ENCODE results near the gene DEPDC5.

The DEPDC5 gene

GRCh38 chr22:31852691-31853421 is 99.0 kb downstream of the DEPDC5 start:
- no peak for DNase-seq (ENCODE audit: low read depth)

- DNase-seq (ENCODE audit: low read depth), result no peak
These were observed 100.1 kb downstream of the DEPDC5 start for GRCh38 chr22:31853736-31854495.

- no peak for DNase-seq (ENCODE audit: low read depth)
These were observed 103.4 kb downstream of the DEPDC5 start for GRCh38 chr22:31857247-31857646.

GRCh38 chr22:31861226-31861840 is 107.5 kb downstream of the DEPDC5 start:
- DNase-seq (ENCODE audit: low read depth), result no peak

GRCh38 chr22:31866918-31867317 is 113.1 kb downstream of the DEPDC5 start:
- DNase-seq (ENCODE audit: low read depth), result no peak

- no peak for DNase-seq (ENCODE audit: low read depth)
These were observed 113.8 kb downstream of the DEPDC5 start for GRCh38 chr22:31867386-31868153.

- no peak for DNase-seq (ENCODE audit: low read depth)
These were observed 115.9 kb downstream of the DEPDC5 start for GRCh38 chr22:31869739-31870138.

GRCh38 chr22:31870890-31871289 is 117.1 kb downstream of the DEPDC5 start:
- no peak for DNase-seq (ENCODE audit: low read depth)

GRCh38 chr22:31871480-31871879 is 117.7 kb downstream of the DEPDC5 start:
- no peak for DNase-seq (ENCODE audit: low read depth)

GRCh38 chr22:31872209-31872608 is 118.4 kb downstream of the DEPDC5 start:
- DNase-seq (ENCODE audit: low read depth), result no peak

- no peak for DNase-seq (ENCODE audit: low read depth)
These were observed 121.0 kb downstream of the DEPDC5 start for GRCh38 chr22:31874821-31875220.

GRCh38 chr22:31876156-31876920 is 122.5 kb downstream of the DEPDC5 start:
- DNase-seq (ENCODE audit: low read depth), result no peak

GRCh38 chr22:31879585-31879984 is 125.8 kb downstream of the DEPDC5 start:
- DNase-seq (ENCODE audit: low read depth), result no peak

- no peak for DNase-seq (ENCODE audit: low read depth)
These were observed 127.4 kb downstream of the DEPDC5 start for GRCh38 chr22:31881200-31881599.

GRCh38 chr22:31881865-31882264 is 128.0 kb downstream of the DEPDC5 start:
- no peak for DNase-seq (ENCODE audit: low read depth)

- DNase-seq (ENCODE audit: low read depth), result no peak
These were observed 129.2 kb downstream of the DEPDC5 start for GRCh38 chr22:31882971-31883370.

GRCh38 chr22:31883989-31884388 is 130.2 kb downstream of the DEPDC5 start:
- DNase-seq (ENCODE audit: low read depth), result no peak

GRCh38 chr22:31891366-31892079 is 137.7 kb downstream of the DEPDC5 start:
- DNase-seq (ENCODE audit: low read depth), result no peak

GRCh38 chr22:31892080-31892433 is 138.2 kb downstream of the DEPDC5 start:
- no peak for DNase-seq (ENCODE audit: low read depth)

GRCh38 chr22:31893460-31893859 is 139.6 kb downstream of the DEPDC5 start:
- DNase-seq (ENCODE audit: low read depth), result no peak

All from activated T-cell treated with anti-CD3 and anti-CD28 coated beads for 1 hour (primary cell).